H1 (cell line): ENCODE data around the gene SLC25A31. TPM values are rescaled to one million over a fixed set of nuclear protein-coding genes. Genes with fewer than 3 reads are reported as not detected.

ENCODE experiments used
- POLR2AphosphoS5 ChIP-seq: IDR thresholded peaks from 2 replicates; pipeline ENCODE4 v1.6.1; 2011; ENCODE audit warnings: low read depth, low read length
- polyA plus RNA-seq, 7 experiments: library from polyadenylated mRNA; depleted of rRNA in 3 of 7; stranded (reverse) in 5 of 7; unstranded in 2 of 7; fragments of >200 nt in 5 of 7; fragments of 200-250 nt in 2 of 7; gene quantifications; 1 replicate in 5 of 7; 2 replicates in 1 of 7; 4 replicates in 1 of 7; pipeline versions ENCODE4 v1.2.1 to v1.2.3, GENCODE V29; 2011 to 2013; ENCODE audit warnings: missing spikeins in 2 of 7, mixed read lengths in 2 of 7
- total RNA-seq: library from RNA; stranded (reverse); fragmentation: NEBNext Ultra II Directional; extraction: Animal tissue kit (Norgen Biotek cat#: 25700); gene quantifications from 2 replicates; pipeline ENCODE4 v1.2.1, GENCODE V29; 2021

SLC25A31 gene
- total and polyA plus RNA-seq, 2 of the 8 experiments (the other 6 are each of a cell fraction or from before 2014, with no cell fraction given), result not detected

- TF ChIP-seq POLR2AphosphoS5, result no peak
These were observed 42.8 kb downstream of the SLC25A31 start (continued) for GRCh38 chr4:127772769-127773671.
